ENCODE measurements around the gene ZNF800.

ZNF800 gene

DNA sequence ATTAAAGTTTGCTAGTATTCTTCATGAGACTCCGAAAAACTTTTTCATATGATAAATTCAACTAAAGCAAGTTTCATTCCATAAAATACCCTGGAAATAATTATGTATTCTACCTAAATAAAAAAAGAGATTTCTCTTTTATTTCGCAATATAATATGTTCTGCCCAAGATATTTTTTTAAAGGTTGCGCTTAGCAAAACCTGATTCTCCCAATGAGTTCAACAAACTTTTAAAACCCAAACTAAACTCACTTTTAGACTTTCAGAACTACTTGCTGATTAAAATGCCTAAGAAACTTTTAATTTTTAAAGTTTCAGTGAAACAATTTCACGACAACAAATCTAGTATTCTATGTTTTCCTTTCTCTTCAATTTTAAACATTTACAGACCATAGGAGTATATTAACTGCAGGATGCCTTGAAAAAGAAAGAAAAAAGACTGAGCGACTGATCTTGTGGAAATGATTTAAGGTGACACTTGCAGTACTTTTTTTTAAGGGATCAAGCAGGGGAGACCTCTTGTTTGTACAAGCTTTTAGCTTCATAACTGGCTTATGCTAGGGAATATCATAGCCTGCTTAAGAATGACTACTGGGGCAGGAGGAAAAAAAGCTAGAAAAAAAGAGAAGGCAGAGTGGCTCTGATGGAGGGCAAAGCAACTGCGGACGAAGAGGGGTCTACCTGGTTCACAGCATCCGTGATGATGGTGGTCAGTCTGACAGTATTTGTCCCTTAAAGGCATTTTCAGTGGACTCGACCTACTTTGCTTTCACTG is 1.5 kb downstream of the ZNF800 start:
- Histone ChIP-seq H3K27ac (ENCODE audit: insufficient read depth, low read depth, low read length, poor library complexity, severe bottlenecking) (no peak overlapping the region), H3K4me3 (ENCODE audit: insufficient read depth, low read depth, low read length) (peak overlapping the region; percentile 83), H3K4me1 (ENCODE audit: control insufficient read depth, insufficient read depth, low read length) (no peaks in the 10 kb centered on the region), H3K9me3 (ENCODE audit: control insufficient read depth, low read length) (no peaks in the 10 kb centered on the region), H3K36me3 (ENCODE audit: control insufficient read depth, insufficient read depth, low read length) (no peaks in the 10 kb centered on the region), H3K27me3 (ENCODE audit: control insufficient read depth, insufficient read depth, low read length, poor library complexity, severe bottlenecking) (peaks cover 38% of the 10 kb centered on the region)
- WGBS, 2 experiments, result 60 to 62% methylated on average over 9 of the region's 9 CpGs

- Histone ChIP-seq H3K36me3 (ENCODE audit: control insufficient read depth, insufficient read depth, low read length) (no peaks in the 10 kb centered on the region), H3K27ac (ENCODE audit: insufficient read depth, low read depth, low read length, poor library complexity, severe bottlenecking) (no peak overlapping the region), H3K9me3 (ENCODE audit: control insufficient read depth, low read length) (no peaks in the 10 kb centered on the region), H3K27me3 (ENCODE audit: control insufficient read depth, insufficient read depth, low read length, poor library complexity, severe bottlenecking) (peaks cover 38% of the 10 kb centered on the region), H3K4me3 (ENCODE audit: insufficient read depth, low read depth, low read length) (no peak overlapping the region), H3K4me1 (ENCODE audit: control insufficient read depth, insufficient read depth, low read length) (no peaks in the 10 kb centered on the region)
- WGBS, 2 experiments, result 94% methylated on average over 2 of the region's 2 CpGs; no CpG with 5 or more reads in 1 of the 2 experiments
These were observed 2.2 kb downstream of the ZNF800 start for GRCh38 chr7:127390186-127390816.

DNA sequence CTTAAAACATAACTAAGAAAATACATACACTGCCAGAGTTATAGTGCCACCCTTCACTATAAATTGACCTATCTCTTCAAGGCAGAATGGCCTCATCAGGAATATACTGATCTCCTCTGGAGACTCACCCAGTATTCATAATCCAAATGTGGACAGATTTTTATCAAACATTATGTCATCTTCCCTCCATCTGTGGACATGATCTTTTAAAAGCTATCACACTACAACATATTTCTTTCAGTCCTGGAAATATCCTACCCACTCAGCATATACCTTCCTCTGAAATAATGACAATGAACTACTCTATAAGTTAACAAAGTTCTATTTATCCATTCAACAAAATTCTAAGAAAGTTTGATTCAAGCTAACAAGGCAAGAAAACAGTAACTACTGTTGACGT is 3.2 kb downstream of the ZNF800 start:
- Histone ChIP-seq H3K4me1 (ENCODE audit: control insufficient read depth, insufficient read depth, low read length) (no peaks in the 10 kb centered on the region), H3K27ac (ENCODE audit: insufficient read depth, low read depth, low read length, poor library complexity, severe bottlenecking) (no peak overlapping the region), H3K27me3 (ENCODE audit: control insufficient read depth, insufficient read depth, low read length, poor library complexity, severe bottlenecking) (peaks cover 29% of the 10 kb centered on the region), H3K4me3 (ENCODE audit: insufficient read depth, low read depth, low read length) (no peak overlapping the region), H3K36me3 (ENCODE audit: control insufficient read depth, insufficient read depth, low read length) (no peaks in the 10 kb centered on the region), H3K9me3 (ENCODE audit: control insufficient read depth, low read length) (no peaks in the 10 kb centered on the region)
- WGBS, 2 experiments, result 100% methylated on average over 1 of the region's 1 CpG

GRCh38 chr7:127387974-127388373 is 4.5 kb downstream of the ZNF800 start:
- H3K4me1 ChIP-seq (ENCODE audit: control insufficient read depth, insufficient read depth, low read length), result no peaks in the 10 kb centered on the region

GRCh38 chr7:127383123-127383835 is 9.2 kb downstream of the ZNF800 start:
- no peak overlapping the region for H3K27ac ChIP-seq (ENCODE audit: insufficient read depth, low read depth, low read length, poor library complexity, severe bottlenecking)
- no peaks in the 10 kb centered on the region for H3K9me3 ChIP-seq (ENCODE audit: control insufficient read depth, low read length)
- WGBS, 2 experiments, result 38 to 42% methylated on average over 1 of the region's 1 CpG
- H3K4me3 ChIP-seq (ENCODE audit: insufficient read depth, low read depth, low read length), result no peak overlapping the region
- H3K4me1 ChIP-seq (ENCODE audit: control insufficient read depth, insufficient read depth, low read length), result no peaks in the 10 kb centered on the region
- H3K36me3 ChIP-seq (ENCODE audit: control insufficient read depth, insufficient read depth, low read length), result no peaks in the 10 kb centered on the region
- no peaks in the 10 kb centered on the region for H3K27me3 ChIP-seq (ENCODE audit: control insufficient read depth, insufficient read depth, low read length, poor library complexity, severe bottlenecking)

More at GRCh38 chr7:127387974-127388373, 4.5 kb downstream of the ZNF800 start:
- Histone ChIP-seq H3K36me3 (ENCODE audit: control insufficient read depth, insufficient read depth, low read length) (no peaks in the 10 kb centered on the region), H3K27me3 (ENCODE audit: control insufficient read depth, insufficient read depth, low read length, poor library complexity, severe bottlenecking) (peaks cover 15% of the 10 kb centered on the region), H3K9me3 (ENCODE audit: control insufficient read depth, low read length) (no peaks in the 10 kb centered on the region), H3K4me3 (ENCODE audit: insufficient read depth, low read depth, low read length) (no peak overlapping the region), H3K27ac (ENCODE audit: insufficient read depth, low read depth, low read length, poor library complexity, severe bottlenecking) (no peak overlapping the region)
- 97% methylated on average over 2 of the region's 2 CpGs for WGBS, 2 experiments

DNA sequence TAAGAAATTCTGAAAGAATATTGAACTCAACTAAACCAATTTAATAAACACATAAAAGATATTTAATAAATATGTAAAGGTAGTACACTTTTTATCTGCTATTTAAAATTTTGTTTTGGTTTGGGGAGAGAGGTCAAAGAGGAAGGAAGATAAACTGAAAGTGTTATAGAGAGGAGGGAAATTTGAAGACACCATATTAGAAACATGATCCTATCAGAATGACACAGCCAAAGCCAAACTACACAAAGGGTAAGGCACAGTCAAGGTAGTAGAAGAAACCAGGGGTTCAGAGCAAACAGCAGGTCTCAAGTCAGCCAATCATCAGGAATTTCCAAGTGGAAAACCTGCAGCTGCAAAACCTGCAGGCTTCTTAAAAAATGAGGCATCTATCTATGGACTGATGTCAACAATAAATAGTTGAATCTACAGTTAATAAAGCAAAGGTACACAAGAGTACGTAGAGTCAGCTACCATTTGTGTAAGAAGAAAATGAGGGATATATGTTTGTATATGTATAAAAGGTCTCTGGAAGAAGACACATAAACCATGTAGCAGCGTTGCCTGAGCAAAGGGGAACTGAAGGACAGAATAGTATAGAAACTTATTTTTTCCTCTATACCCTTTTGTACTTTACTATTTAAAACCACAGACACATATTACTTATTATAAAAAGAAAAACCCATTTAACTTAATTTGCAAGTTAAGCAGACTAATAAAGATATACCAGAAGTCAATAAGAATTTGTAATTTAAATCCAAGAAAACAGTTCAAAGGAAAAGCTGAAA is 10.0 kb downstream of the ZNF800 start:
- Histone ChIP-seq H3K9me3 (ENCODE audit: control insufficient read depth, low read length) (no peaks in the 10 kb centered on the region), H3K4me1 (ENCODE audit: control insufficient read depth, insufficient read depth, low read length) (no peaks in the 10 kb centered on the region), H3K36me3 (ENCODE audit: control insufficient read depth, insufficient read depth, low read length) (no peaks in the 10 kb centered on the region), H3K4me3 (ENCODE audit: insufficient read depth, low read depth, low read length) (no peak overlapping the region), H3K27ac (ENCODE audit: insufficient read depth, low read depth, low read length, poor library complexity, severe bottlenecking) (no peak overlapping the region), H3K27me3 (ENCODE audit: control insufficient read depth, insufficient read depth, low read length, poor library complexity, severe bottlenecking) (no peaks in the 10 kb centered on the region)
- 60 to 81% methylated on average over 2 of the region's 2 CpGs for WGBS, 2 experiments

DNA sequence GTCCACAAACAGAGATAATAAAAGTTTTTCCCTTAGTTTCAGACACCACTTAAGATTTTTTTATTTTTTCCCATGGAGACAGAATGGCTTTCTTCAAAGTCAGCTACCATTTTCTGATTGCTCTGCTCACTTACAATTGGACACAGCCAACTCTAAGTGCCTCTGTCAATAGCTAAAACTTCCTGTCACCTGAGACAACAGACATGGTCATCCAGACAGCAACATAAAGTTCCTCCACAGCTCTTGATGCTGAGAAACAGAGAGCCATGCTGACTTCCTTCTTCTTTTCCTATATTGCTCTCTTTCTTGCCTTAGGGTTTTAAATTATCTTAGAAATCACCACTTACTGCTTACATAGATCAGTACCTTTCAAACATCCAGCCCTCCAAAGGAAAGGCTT is 12.0 kb downstream of the ZNF800 start:
- no peak overlapping the region for H3K27ac ChIP-seq (ENCODE audit: insufficient read depth, low read depth, low read length, poor library complexity, severe bottlenecking)
- H3K36me3 ChIP-seq (ENCODE audit: control insufficient read depth, insufficient read depth, low read length), result no peaks in the 10 kb centered on the region

GRCh38 chr7:127379642-127380041 is 12.9 kb downstream of the ZNF800 start:
- WGBS, 2 experiments, result 93 to 100% methylated on average over 1 to 2 of the region's 2 CpGs
- Histone ChIP-seq H3K27ac (ENCODE audit: insufficient read depth, low read depth, low read length, poor library complexity, severe bottlenecking) (no peak overlapping the region), H3K36me3 (ENCODE audit: control insufficient read depth, insufficient read depth, low read length) (no peaks in the 10 kb centered on the region), H3K9me3 (ENCODE audit: control insufficient read depth, low read length) (no peaks in the 10 kb centered on the region), H3K4me1 (ENCODE audit: control insufficient read depth, insufficient read depth, low read length) (no peaks in the 10 kb centered on the region), H3K27me3 (ENCODE audit: control insufficient read depth, insufficient read depth, low read length, poor library complexity, severe bottlenecking) (no peaks in the 10 kb centered on the region), H3K4me3 (ENCODE audit: insufficient read depth, low read depth, low read length) (no peak overlapping the region)

More for the DNA sequence above, 12.0 kb downstream of the ZNF800 start:
- Histone ChIP-seq H3K4me3 (ENCODE audit: insufficient read depth, low read depth, low read length) (no peak overlapping the region), H3K27me3 (ENCODE audit: control insufficient read depth, insufficient read depth, low read length, poor library complexity, severe bottlenecking) (no peaks in the 10 kb centered on the region), H3K9me3 (ENCODE audit: control insufficient read depth, low read length) (no peaks in the 10 kb centered on the region), H3K4me1 (ENCODE audit: control insufficient read depth, insufficient read depth, low read length) (no peaks in the 10 kb centered on the region)

- H3K27me3 ChIP-seq (ENCODE audit: control insufficient read depth, insufficient read depth, low read length, poor library complexity, severe bottlenecking), result no peaks in the 10 kb centered on the region
- no peaks in the 10 kb centered on the region for H3K4me1 ChIP-seq (ENCODE audit: control insufficient read depth, insufficient read depth, low read length)
- WGBS, 2 experiments, result no CpG with 5 or more reads among the region's 1 CpG
- no peaks in the 10 kb centered on the region for H3K9me3 ChIP-seq (ENCODE audit: control insufficient read depth, low read length)
- H3K36me3 ChIP-seq (ENCODE audit: control insufficient read depth, insufficient read depth, low read length), result no peaks in the 10 kb centered on the region
- no peak overlapping the region for H3K27ac ChIP-seq (ENCODE audit: insufficient read depth, low read depth, low read length, poor library complexity, severe bottlenecking)
- no peak overlapping the region for H3K4me3 ChIP-seq (ENCODE audit: insufficient read depth, low read depth, low read length)
These were observed 14.0 kb downstream of the ZNF800 start for GRCh38 chr7:127378537-127378936.
